Effector CD8-positive, alpha-beta T cell (primary cell): ENCODE results near the gene PXN.
"Not testable (repeated sequence)": the region's sequence is repeated elsewhere in the genome, so short reads cannot be mapped to it uniquely, and the experiment has no call there.

ENCODE experiments used
- DNase-seq: peaks from one replicate; lab custom pipeline; 2025; lab: John Stamatoyannopoulos, UW

PXN gene

GRCh38 chr12:120225852-120226640 is 39.5 kb downstream of the PXN start:
- DNase-seq = no peak

DNA sequence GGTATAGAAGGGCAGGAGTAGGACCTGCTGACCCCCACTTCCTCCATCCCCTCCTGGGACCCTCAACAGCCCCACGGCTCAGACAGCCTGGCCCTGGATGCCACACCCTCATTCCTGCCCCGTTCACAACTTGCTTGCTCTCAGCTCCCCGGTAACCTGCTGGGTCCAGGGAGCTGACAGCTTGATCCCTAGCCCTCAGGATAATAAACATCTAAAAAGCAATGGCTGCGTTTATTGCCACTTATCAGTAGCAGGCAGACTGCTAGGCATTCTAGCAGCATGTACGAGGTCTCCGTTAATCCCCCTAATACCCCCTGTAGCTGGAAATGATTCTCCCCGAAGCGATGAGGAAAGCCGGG is 40.4 kb downstream of the PXN start:
- DNase-seq = no peak

- no peak for DNase-seq
These were observed 41.0 kb downstream of the PXN start for GRCh38 chr12:120224304-120225199.

GRCh38 chr12:120223458-120224303 is 41.8 kb downstream of the PXN start:
- DNase-seq = no peak

DNA sequence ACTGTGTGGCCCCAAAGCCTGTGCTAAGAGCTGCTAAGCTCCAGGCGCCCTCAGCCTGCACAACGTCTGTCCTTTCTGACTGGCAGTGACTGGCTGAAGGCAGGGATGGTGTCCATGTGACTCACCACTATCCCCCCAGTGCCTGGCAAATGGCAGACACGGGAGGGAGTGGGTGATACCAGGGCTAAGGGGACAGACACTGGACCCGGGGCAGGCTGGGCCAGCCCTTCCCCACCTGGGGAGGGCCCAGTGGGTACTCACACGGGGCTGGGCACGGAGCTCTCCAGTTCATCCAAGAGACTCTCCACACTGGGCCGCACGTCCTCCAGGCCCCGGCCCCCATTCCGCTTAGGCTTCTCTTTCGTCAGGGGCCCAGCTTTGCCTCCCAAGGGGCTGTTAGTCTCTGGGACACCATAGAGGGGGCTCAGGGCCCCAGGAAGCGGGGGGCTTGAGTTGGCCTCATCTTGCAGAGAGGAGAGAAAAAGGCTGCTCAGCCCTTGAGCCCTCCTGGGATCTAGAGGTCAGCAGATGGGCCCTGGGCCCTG is 43.2 kb downstream of the PXN start:
- no peak for DNase-seq

DNA sequence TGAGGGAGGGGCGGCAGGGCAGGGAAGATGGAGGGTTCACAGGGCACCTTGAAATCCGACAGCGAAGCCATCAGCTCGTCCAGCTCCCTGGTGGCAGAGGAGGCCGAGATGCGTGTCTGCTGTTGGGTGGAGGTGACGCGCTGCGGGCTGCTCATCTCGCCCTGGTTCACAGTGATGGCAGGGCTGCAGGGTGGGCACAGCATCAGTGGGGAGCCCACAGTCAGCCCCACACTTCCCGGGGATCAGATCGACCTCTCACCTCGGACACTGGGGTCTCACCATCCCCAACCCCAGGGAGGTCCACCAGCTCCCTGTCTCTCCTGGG is 44.0 kb downstream of the PXN start:
- no peak for DNase-seq

- DNase-seq = no peak
These were observed 44.5 kb downstream of the PXN start for GRCh38 chr12:120220838-120221575.

- DNase-seq = no peak
These were observed 46.6 kb downstream of the PXN start for GRCh38 chr12:120218680-120219606.

GRCh38 chr12:120216742-120217605 is 48.6 kb downstream of the PXN start:
- DNase-seq = no peak

DNA sequence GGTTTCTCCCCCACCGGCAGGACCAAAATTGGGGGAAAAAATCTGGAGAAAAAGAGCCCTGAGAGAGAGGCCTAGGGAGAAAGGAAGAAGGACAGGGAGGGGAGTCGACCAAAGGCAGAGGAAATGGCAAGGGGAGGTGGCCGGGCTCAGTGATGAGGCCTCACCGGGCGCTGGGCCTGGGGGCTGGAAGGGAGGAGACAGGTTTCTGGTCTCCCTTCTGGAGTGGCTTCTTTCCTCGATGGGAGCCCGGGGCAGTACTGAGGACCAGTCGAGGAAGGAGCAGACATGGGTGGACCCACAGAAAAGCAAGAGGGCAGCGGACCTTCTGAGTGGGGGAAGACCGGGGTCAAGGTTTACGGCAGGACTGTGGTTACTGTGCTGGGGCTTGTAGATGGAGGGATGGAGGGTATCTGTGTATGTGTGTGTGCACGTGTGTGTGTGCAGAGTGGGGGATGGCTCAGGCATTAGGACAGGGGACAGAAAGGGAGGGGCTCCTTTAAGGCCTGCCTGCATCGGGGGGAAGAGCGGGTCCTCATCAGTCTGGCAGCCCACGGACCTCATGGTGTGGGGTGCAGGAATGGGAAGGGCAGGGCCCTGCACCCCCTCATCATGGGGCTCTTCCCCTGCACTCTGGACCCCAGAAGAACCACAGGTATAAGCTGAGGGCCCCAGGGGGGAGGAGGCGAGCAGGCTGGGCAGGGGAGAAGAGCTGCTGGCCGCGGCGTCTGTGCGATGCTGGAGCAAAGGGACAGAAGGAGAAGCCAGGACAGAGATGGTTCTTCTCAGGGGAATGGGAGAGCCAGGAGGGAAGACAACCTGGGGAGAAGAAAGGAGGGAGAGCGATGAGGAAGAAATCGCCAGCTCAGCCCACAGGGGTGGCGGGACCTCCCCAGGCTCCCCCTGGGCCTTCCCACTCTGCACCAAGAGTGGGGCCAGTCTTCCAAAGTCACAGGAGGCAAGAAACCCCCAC is 49.5 kb downstream of the PXN start:
- DNase-seq = no peak

DNA sequence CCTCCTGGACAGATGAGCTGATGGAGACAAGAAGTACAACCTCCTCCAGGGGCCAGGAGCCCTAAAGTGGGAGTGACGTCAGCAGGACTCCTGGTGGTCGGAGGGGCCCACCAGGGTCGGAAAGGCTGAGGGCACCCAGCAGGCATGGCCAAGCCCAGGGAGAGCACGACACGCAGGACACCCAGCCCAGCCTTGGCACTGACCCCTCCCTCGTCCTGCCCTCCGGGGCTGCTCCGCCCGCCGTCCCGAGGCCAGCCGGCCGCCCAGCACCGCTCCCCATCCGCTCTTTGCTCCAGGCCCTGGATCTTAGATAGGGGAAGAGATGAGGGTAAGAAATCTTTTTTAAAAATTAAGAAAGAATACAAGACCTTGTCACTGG is 50.2 kb downstream of the PXN start:
- no peak for DNase-seq

DNA sequence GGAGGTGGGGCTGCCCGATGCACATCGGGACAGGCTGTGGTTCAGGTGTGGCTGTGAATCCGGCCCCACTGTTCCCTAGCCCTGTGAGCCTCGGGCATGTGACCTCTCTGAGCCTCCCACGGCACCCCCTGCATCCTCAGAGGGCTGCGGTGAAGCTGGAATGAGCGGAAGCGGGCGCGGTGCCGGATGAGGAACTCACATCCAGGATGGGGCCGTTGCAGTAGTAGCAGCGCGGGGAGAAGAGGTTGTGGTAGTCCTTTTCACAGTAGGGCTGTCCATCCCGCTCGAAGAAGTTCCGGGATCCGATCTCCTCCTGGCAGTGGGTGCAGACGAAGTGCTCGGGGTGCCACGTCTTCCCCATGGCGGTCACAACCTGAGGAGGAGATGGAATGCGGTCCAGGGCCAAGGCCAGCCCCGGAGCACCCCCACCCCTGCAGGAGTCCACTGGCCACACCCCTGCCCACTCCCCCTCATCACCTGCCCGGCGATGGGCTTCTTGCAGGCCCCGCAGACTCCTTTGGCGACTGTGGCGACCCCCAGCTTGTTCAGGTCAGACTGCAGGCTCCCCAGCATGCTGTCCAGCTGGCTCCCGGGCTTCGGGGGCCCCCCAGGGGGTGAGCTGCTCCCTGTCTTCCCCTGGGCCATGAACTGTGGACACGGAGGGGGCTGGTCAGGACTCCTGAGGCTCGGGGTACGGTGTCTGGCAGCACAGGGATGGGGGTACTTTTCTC is 50.7 kb downstream of the PXN start:
- no peak for DNase-seq

- DNase-seq = no peak
These were observed 51.8 kb downstream of the PXN start for GRCh38 chr12:120213758-120214157.

DNA sequence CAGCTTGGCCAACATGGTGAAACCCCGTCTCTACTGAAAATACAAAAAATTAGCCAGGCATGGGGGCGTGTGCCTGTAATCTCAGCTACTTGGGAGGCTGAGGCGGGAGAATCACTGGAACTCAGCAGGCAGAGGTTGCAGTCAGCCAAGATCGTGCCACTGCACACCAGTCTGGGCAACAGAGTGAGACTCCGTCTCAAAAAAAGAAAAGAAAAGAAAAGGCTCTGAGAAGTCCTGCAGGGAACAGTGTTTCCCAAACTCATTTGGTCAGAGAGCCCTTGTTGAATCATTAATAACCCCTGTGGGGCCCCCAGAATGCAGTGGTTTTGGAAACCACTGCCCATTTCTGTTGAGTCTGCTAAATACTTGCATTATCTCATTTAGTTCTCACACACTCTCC is 52.3 kb downstream of the PXN start:
- DNase-seq = not testable (repeated sequence)

- no peak for DNase-seq
These were observed 53.2 kb downstream of the PXN start for GRCh38 chr12:120212301-120212700.

- no peak for DNase-seq
These were observed 53.6 kb downstream of the PXN start for GRCh38 chr12:120211904-120212283.

- DNase-seq = no peak
These were observed 54.2 kb downstream of the PXN start for GRCh38 chr12:120211243-120211903.
